Uterus (tissue), 4 donors: Measurements from ENCODE around the gene HTR1D. TPM values are rescaled to one million over a fixed set of nuclear protein-coding genes. Genes with fewer than 3 reads are reported as not detected.
A peak's percentile ranks its signal among the peaks of the same experiment; 100 is the strongest.

ENCODE experiments used
- DNase-seq, 2 donors: peaks; one replicate each; pipeline ENCODE4 v3.0.0-alpha.2; 2019 to 2020
- H3K27ac ChIP-seq, 2 donors: fragments of 200-600 bp; sonication (generic); 1 replicate in 1 of 2; 2 replicates in 1 of 2; pipeline ENCODE4 v1.5.1; 2016 to 2018
- H3K27me3 ChIP-seq, 2 donors: fragments of 200-600 bp; sonication (generic); one replicate each; pipeline ENCODE4 v1.5.1; 2018 to 2019; ENCODE audit warnings: control low read depth in 1 of 2
- H3K36me3 ChIP-seq, 2 donors: fragments of 200-600 bp; sonication (generic); one replicate each; pipeline ENCODE4 v1.5.1; 2019; ENCODE audit warnings: control low read depth in 1 of 2
- H3K4me1 ChIP-seq, 2 donors: fragments of 200-600 bp; sonication (generic); one replicate each; pipeline ENCODE4 v1.5.1; 2018 to 2019; ENCODE audit warnings: control low read depth in 1 of 2
- H3K4me3 ChIP-seq, 2 donors: fragments of 200-600 bp; sonication (generic); 1 replicate in 1 of 2; 2 replicates in 1 of 2; pipeline ENCODE4 v1.5.1; 2018 to 2019; ENCODE audit warnings: mild to moderate bottlenecking in 1 of 2
- H3K9me3 ChIP-seq, 2 donors: fragments of 200-600 bp; sonication (generic); one replicate each; pipeline ENCODE4 v1.5.1; 2019; ENCODE audit warnings: control low read depth in 1 of 2
- POLR2A ChIP-seq, 2 donors: fragments of 450-650 bp; IDR thresholded peaks; one replicate each; pipeline ENCODE4 v1.6.1; 2016; ENCODE audit warnings: antibody characterized with exemption in 2 of 2, mild to moderate bottlenecking in 1 of 2, moderate library complexity in 1 of 2
- intact Hi-C: fragments of 100-400 bp; cut with DNase I; formaldehyde crosslinking; loops from one replicate; pipeline ENCODE4 v1.15.1; 2023; ENCODE audit warnings: low total_unique reads
- total RNA-seq, 4 donors: library from RNA; depleted of rRNA in 3 of 4; stranded (reverse); fragments of >200 nt in 3 of 4; gene quantifications; one replicate each; pipeline versions ENCODE4 v1.1.0 to v1.2.4, GENCODE V29; 2014 to 2023
- TF ChIP-seq, protein P1 (sequence below), 4 experiments: fragments of 200-600 bp in 2 of 4; fragments of 450-650 bp in 2 of 4; sonication (generic) in 2 of 4; IDR thresholded peaks; one replicate each; pipeline ENCODE4 v1.5.1; 2016 to 2019; ENCODE audit warnings: antibody characterized with exemption in 4 of 4, mild to moderate bottlenecking in 2 of 4, moderate library complexity in 1 of 4
- donor health status: DM: yes; HTN: yes; CAD: no.

The HTR1D gene
- total RNA-seq, 4 donors from 2014 or later = not detected

DNA sequence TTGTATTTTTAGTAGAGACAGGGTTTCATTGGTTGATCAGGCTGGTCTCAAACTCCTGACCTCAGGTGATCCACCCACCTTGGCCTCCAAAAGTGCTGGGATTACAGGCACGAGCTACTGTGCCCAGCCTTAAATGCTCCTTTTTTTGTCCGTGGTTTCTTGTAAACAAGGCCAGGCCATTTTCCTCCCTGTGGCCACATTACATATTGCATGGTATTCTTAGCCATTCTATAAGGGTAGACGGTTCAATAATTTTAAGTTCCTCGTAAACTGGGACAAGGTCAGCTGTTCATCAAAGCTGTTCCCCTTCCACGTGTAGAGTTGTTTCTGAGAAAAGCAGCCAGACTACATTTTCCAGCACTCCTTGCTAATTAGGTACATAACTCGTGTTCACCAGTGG is 38.4 kb downstream of the HTR1D start:
- H3K4me1 ChIP-seq = no peaks in the 10 kb centered on the region
- TF ChIP-seq, protein P1, sequence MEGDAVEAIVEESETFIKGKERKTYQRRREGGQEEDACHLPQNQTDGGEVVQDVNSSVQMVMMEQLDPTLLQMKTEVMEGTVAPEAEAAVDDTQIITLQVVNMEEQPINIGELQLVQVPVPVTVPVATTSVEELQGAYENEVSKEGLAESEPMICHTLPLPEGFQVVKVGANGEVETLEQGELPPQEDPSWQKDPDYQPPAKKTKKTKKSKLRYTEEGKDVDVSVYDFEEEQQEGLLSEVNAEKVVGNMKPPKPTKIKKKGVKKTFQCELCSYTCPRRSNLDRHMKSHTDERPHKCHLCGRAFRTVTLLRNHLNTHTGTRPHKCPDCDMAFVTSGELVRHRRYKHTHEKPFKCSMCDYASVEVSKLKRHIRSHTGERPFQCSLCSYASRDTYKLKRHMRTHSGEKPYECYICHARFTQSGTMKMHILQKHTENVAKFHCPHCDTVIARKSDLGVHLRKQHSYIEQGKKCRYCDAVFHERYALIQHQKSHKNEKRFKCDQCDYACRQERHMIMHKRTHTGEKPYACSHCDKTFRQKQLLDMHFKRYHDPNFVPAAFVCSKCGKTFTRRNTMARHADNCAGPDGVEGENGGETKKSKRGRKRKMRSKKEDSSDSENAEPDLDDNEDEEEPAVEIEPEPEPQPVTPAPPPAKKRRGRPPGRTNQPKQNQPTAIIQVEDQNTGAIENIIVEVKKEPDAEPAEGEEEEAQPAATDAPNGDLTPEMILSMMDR (IDR thresholded peaks at IDR 0.05) = no peak
- TF ChIP-seq POLR2A (IDR thresholded peaks at IDR 0.05) = no peak
- no peak overlapping the region for H3K4me3 ChIP-seq
- DNase-seq = no peak
- no peaks in the 10 kb centered on the region for H3K9me3 ChIP-seq
- peak overlapping the region; percentile 87 to 89 for H3K27ac ChIP-seq
- H3K27me3 ChIP-seq = no peaks in the 10 kb centered on the region
- intact Hi-C loops = no loop called here
- H3K36me3 ChIP-seq = no peaks in the 10 kb centered on the region

DNA sequence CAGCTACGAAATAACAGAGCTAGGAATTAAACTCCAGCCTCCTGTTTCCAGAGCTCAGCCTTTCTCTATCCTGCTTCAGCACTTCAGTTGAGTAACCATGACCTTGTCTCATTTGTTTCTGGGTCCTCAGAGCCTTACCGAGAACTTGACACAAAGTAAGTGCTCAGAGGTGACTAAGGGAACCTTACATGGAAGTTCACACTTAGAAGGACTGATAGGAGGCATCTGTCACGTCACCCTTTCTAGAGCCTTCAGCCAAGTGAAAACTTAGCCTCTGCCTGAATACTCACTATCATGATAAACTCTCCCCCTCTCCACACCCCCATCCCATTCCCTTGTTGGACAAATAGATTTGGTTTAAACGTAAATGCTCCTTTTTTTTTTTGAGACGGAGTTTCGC is 38.9 kb downstream of the HTR1D start:
- peak overlapping the region; percentile 87 to 89 for H3K27ac ChIP-seq
- no peaks in the 10 kb centered on the region for H3K27me3 ChIP-seq
- DNase-seq = no peak
- no peaks in the 10 kb centered on the region for H3K4me1 ChIP-seq
- no peak for TF ChIP-seq POLR2A (IDR thresholded peaks at IDR 0.05)
- TF ChIP-seq, protein P1 (IDR thresholded peaks at IDR 0.05) = no peak
- H3K4me3 ChIP-seq = peak overlapping the region in 1 of 2 donors; percentile 65
- no peaks in the 10 kb centered on the region for H3K36me3 ChIP-seq
- H3K9me3 ChIP-seq = no peaks in the 10 kb centered on the region
- intact Hi-C loops = no loop called here

DNA sequence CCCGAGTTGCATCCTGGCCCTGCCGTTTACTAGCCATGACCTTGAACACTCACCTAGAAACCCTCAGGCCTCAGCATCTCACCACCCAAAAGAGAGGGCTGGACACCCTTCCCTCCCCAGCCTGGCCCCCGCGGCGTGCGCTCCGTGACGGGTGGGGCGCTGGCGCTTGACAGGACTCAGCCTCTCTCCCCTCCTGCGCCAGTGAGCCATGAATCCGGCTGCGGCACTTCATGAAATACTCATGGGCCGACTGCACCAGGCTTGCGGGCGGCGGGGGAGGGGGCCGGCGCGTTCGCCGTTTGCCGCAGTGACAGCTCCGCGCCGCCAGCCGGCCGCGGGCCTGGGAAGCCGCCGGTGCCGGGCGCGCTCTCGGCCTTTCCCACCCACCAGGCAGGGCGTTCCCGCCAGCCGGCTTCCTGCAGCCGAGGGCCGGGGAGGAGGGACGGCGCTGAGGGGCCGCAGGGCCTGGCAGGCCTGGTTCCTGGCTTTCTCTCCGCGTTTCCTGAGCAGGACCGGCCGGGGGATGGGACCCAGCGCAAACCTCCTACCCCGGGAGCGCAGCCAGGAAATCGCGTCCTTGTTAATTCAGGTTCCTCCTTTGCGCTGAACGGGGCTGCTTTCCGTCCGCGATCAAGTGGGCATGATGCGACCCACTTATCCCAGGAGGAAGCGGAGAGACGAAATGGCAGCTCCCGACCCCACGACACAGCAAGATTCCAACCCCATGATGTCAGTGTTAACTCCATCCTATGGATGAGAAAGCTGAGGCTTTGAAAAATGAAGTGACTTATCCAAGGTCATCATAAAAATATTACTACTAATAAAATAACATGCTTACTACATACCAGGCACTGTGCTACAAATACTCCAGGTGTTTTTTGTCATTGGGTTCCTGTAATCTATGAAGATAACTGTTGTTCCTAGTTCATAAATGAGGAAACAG is 39.6 kb downstream of the HTR1D start:
- TF ChIP-seq, protein P1 (IDR thresholded peaks at IDR 0.05) = peak in 2 of 4 experiments; percentile 31 to 60
- peak; percentile 15 to 53 for TF ChIP-seq POLR2A (IDR thresholded peaks at IDR 0.05)
- no peaks in the 10 kb centered on the region for H3K9me3 ChIP-seq
- H3K27me3 ChIP-seq = no peaks in the 10 kb centered on the region
- DNase-seq = peak; percentile 77 to 81
- H3K4me1 ChIP-seq = no peaks in the 10 kb centered on the region
- H3K4me3 ChIP-seq = peak overlapping the region; percentile 46 to 65
- intact Hi-C loops = no loop called here
- no peaks in the 10 kb centered on the region for H3K36me3 ChIP-seq
- H3K27ac ChIP-seq = peak overlapping the region; percentile 87 to 89

DNA sequence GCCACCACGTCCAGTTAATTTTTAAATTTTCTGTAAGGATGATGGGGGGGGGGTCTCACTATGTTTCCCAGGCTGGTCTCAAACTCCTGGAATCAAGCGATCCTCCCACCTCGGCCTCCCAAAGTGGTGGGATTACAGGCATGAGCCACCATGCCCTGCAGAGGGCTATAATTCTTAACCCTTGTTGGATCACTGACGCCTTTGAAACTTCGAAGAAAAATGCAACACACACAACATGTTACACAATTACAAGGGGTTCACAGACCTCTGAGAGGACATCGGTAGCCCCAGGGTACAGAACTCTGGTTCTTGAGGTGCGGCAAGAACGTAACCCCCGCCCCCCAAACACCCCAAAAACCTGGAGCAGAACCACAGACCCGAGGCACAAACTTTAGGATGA is 40.3 kb downstream of the HTR1D start:
- no peaks in the 10 kb centered on the region for H3K36me3 ChIP-seq
- TF ChIP-seq, protein P1 (IDR thresholded peaks at IDR 0.05) = no peak
- TF ChIP-seq POLR2A (IDR thresholded peaks at IDR 0.05) = no peak
- H3K9me3 ChIP-seq = no peaks in the 10 kb centered on the region
- H3K27me3 ChIP-seq = no peaks in the 10 kb centered on the region
- peak overlapping the region; percentile 87 to 89 for H3K27ac ChIP-seq
- no peaks in the 10 kb centered on the region for H3K4me1 ChIP-seq
- H3K4me3 ChIP-seq = peak overlapping the region; percentile 46 to 65
- intact Hi-C loops = no loop called here
- no peak for DNase-seq

DNA sequence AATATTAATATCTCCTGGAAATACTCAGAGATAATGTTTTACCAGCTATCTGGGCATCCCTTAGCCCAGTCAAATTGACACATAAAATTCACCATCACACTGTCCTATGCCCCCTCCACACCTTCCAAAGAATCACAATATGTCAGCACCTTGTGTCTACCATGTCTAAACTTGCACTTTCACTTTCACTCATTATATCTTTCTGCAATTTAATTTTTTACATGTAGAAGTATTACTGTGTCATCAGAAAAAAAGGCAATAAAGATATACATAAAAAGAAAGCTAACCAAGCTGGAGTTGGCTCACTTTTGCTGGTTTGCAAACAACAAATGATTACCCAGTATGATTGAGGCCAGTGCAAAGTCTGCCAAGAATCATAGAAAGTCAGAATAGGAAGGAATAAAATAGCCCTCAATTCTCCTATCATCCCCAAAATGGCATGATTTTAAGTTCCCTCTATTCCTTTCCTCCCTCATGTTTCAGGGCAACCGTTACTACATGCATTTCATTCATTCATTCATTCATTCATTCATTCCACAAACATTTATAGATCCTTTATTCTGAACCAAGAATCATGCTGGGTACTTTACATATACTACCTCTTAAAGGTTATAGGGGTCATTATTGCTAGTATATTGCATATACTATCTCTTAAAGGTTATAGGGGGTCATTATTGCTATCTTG is 42.7 kb downstream of the HTR1D start:
- H3K36me3 ChIP-seq = no peaks in the 10 kb centered on the region
- TF ChIP-seq, protein P1 (IDR thresholded peaks at IDR 0.05) = no peak
- TF ChIP-seq POLR2A (IDR thresholded peaks at IDR 0.05) = no peak
- H3K9me3 ChIP-seq = no peaks in the 10 kb centered on the region
- H3K4me3 ChIP-seq = no peak overlapping the region
- no peaks in the 10 kb centered on the region for H3K27me3 ChIP-seq
- no peak for DNase-seq
- H3K4me1 ChIP-seq = no peaks in the 10 kb centered on the region
- intact Hi-C loops = no loop called here
- H3K27ac ChIP-seq = no peak overlapping the region
